Psoas muscle (tissue), 8 donors: Measurements from ENCODE around the gene SIRPB1. TPM values are rescaled to one million over a fixed set of nuclear protein-coding genes. Genes with fewer than 3 reads are reported as not detected.

Experiments
- ATAC-seq, 4 donors: fragments of 200-7000 bp; cut with Tn5 transposase; one replicate each; pipeline ENCODE4 v1.9.1; 2020; ENCODE audit warnings: moderate library complexity in 3 of 4, mild to moderate bottlenecking in 2 of 4
- DNase-seq, 2 donors: peaks; one replicate each; pipeline ENCODE4 v3.0.0-alpha.2; 2020
- H3K27ac ChIP-seq: fragments of 200-600 bp; one replicate; pipeline ENCODE4 v1.8.0; 2022
- H3K27me3 ChIP-seq, 3 donors: fragments of 200-600 bp in 1 of 3; one replicate each; pipeline versions ENCODE4 v1.6.1 to v1.8.0; 2013 to 2022; ENCODE audit warnings: low read length in 2 of 3, mild to moderate bottlenecking in 2 of 3, moderate library complexity in 1 of 3; ENCODE audit not compliant: insufficient read depth in 3 of 3
- H3K36me3 ChIP-seq, 2 donors: fragments of 200-600 bp in 1 of 2; one replicate each; pipeline versions ENCODE4 v1.6.1 to v1.8.0; 2013 to 2022; ENCODE audit warnings: low read depth in 1 of 2, mild to moderate bottlenecking in 1 of 2, moderate library complexity in 1 of 2; ENCODE audit not compliant: insufficient read depth in 1 of 2
- H3K4me1 ChIP-seq: fragments of 200-600 bp; one replicate; pipeline ENCODE4 v1.8.0; 2022
- H3K4me3 ChIP-seq: fragments of 200-600 bp; one replicate; pipeline ENCODE4 v1.8.0; 2022; ENCODE audit warnings: mild to moderate bottlenecking
- H3K9me3 ChIP-seq: fragments of 200-600 bp; one replicate; pipeline ENCODE4 v1.8.0; 2022
- WGBS, 3 donors: extraction: QIAGEN DNeasy Blood & Tissue Kit; methylation state at CpG; one replicate each; pipeline versions ENCODE4 v1.1.6 to v1.1.7; 2013; 5-methylcytosine and 5-hydroxymethylcytosine counted together
- intact Hi-C, 2 donors: fragments of 100-400 bp; cut with DNase I; formaldehyde crosslinking; loops; one replicate each; pipeline versions ENCODE4 v1.11.0 to v1.14.2; 2022
- polyA plus RNA-seq, 3 donors: library from polyadenylated mRNA; stranded (reverse); fragments of 200-250 nt; gene quantifications; one replicate each; pipeline ENCODE4 v1.2.3, GENCODE V29; 2013
- total RNA-seq, 4 donors: library from RNA; stranded (reverse); fragmentation: NEBNext Ultra II Directional in 2 of 4; extraction: Animal tissue kit (Norgen Biotek cat#: 25700) in 2 of 4; gene quantifications; one replicate each; pipeline versions ENCODE4 v1.2.1 to v1.2.4, GENCODE V29; 2021 to 2023
- TF ChIP-seq, protein P1 (sequence below): fragments of 200-600 bp; IDR thresholded peaks from one replicate; pipeline ENCODE4 v1.8.0; 2022; ENCODE audit warnings: antibody characterized with exemption
- donor health status: healthy with polysubstance abuse.
- donor health status: DM: no; HTN: no; CAD: no; lungs with moderate emphysema.
- donor health status: Bipolar disorder and iron deficiency.
- donor health status: healthy.
- donor health status: DM: yes; HTN: yes; CAD: no.
- donor health status: DM: no; HTN: no; CAD: no.
- donor health status: DM: no; HTN: no; CAD: no.
- donor health status: DM: yes; HTN: yes; CAD: no.

Gene SIRPB1
- total and polyA plus RNA-seq, 7 donors: 0.03 to 3.6 (median 0.74) TPM

DNA sequence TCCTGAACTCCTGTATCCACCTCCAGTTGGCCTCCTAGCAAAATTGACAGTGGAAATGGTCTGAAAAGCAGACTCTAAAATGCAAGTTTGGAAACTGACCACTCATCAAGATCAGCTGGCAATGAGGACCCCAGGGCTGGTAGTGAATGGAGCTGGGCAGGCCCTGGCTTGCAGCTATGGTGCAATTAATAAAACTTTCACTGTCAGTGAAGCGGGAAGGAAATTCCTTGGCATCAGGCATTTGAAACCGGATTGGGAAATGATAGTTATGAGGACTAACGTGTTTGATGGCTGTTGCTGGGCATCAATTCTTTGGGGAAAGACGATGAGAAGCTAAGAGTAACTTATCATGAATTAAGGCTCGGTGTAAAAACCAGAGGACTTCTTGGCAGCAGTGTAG is 19.1 kb downstream of the SIRPB1 start:
- Histone ChIP-seq H3K4me1 (no peaks in the 10 kb centered on the region), H3K9me3 (no peaks in the 10 kb centered on the region), H3K4me3 (no peak overlapping the region), H3K27ac (no peak overlapping the region), H3K27me3 (no peaks in the 10 kb centered on the region), H3K36me3 (no peaks in the 10 kb centered on the region)
- DNase-seq: no peak
- TF ChIP-seq, protein P1, sequence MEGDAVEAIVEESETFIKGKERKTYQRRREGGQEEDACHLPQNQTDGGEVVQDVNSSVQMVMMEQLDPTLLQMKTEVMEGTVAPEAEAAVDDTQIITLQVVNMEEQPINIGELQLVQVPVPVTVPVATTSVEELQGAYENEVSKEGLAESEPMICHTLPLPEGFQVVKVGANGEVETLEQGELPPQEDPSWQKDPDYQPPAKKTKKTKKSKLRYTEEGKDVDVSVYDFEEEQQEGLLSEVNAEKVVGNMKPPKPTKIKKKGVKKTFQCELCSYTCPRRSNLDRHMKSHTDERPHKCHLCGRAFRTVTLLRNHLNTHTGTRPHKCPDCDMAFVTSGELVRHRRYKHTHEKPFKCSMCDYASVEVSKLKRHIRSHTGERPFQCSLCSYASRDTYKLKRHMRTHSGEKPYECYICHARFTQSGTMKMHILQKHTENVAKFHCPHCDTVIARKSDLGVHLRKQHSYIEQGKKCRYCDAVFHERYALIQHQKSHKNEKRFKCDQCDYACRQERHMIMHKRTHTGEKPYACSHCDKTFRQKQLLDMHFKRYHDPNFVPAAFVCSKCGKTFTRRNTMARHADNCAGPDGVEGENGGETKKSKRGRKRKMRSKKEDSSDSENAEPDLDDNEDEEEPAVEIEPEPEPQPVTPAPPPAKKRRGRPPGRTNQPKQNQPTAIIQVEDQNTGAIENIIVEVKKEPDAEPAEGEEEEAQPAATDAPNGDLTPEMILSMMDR: no peak
- intact Hi-C loops: no loop called here
- 62% methylated on average over 5 of the region's 5 CpGs; no CpG with 5 or more reads in 2 of the 3 donors for WGBS, 3 donors
- ATAC-seq: no peak

GRCh38 chr20:1595333-1595732 is 24.5 kb downstream of the SIRPB1 start:
- H3K9me3 ChIP-seq: no peaks in the 10 kb centered on the region
- ATAC-seq (no peak), DNase-seq (no peak)
- no peaks in the 10 kb centered on the region for H3K36me3 ChIP-seq
- no peak overlapping the region for H3K27ac ChIP-seq
- no peaks in the 10 kb centered on the region for H3K4me1 ChIP-seq
- TF ChIP-seq, protein P1: no peak
- no peaks in the 10 kb centered on the region for H3K27me3 ChIP-seq
- intact Hi-C loops: no loop called here
- WGBS, 3 donors: 59% methylated on average over 1 of the region's 1 CpG; no CpG with 5 or more reads in 2 of the 3 donors
- no peak overlapping the region for H3K4me3 ChIP-seq

- Histone ChIP-seq H3K4me3 (no peak overlapping the region), H3K27ac (no peak overlapping the region), H3K27me3 (no peaks in the 10 kb centered on the region), H3K36me3 (no peaks in the 10 kb centered on the region), H3K9me3 (no peaks in the 10 kb centered on the region), H3K4me1 (no peaks in the 10 kb centered on the region)
- DNase-seq (no peak), ATAC-seq (no peak)
- intact Hi-C loops: no loop called here
- WGBS, 3 donors: 49% methylated on average over 9 of the region's 9 CpGs; no CpG with 5 or more reads in 2 of the 3 donors
- TF ChIP-seq, protein P1: no peak
Observed at GRCh38 chr20:1588533-1589460, 31.0 kb downstream of the SIRPB1 start.

DNA sequence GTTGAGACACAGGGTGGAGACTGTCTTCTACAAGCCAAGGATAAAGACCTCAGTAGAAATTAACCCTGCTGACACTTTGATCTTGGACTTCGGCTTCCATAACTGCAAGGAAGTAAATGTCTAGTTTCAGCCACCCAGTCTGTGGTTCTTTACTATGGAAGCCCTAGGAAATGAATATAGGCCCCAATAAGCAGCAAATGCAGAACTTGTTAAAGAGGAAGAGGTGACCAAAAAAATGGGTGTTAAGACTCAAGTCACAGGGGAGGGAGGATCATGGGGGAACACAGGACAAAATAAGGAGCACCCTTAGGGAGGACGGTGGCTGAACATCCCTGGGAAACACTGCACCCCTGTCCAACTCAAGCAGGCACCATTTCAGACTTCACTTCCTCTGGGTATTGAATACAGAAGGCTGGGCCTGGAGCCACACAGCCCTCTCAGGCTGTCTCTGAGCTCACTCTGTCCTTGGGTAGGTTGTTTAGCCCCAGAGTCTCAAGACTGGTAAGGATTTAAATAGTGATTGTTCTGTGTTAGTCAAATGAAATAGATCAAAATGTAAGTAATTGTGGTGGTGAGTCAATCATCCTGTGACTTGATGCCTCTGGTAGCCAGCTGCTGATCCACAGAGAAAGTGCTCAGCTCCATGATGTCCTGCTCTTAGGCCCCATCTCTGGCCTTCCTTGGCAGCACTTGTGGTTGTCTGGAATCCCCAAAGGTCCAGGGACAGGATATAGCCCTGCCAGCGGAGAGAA is 31.9 kb downstream of the SIRPB1 start:
- Histone ChIP-seq H3K27me3 (no peaks in the 10 kb centered on the region), H3K9me3 (no peaks in the 10 kb centered on the region), H3K27ac (no peak overlapping the region), H3K4me1 (no peaks in the 10 kb centered on the region), H3K36me3 (no peaks in the 10 kb centered on the region), H3K4me3 (no peak overlapping the region)
- WGBS, 3 donors: 68% methylated on average over 3 of the region's 3 CpGs; no CpG with 5 or more reads in 2 of the 3 donors
- TF ChIP-seq, protein P1: no peak
- intact Hi-C loops: no loop called here
- DNase-seq (no peak), ATAC-seq (no peak)
